ENCODE results near the gene ATP1A3.

- TF ChIP-seq POLR2A (IDR thresholded peaks at IDR 0.05) (no peak), CTCF (IDR thresholded peaks at IDR 0.05) (no peak)
Measured at GRCh38 chr19:41974652-41975051, 19.4 kb downstream of the ATP1A3 start.

All from thyroid gland (tissue), 4 donors.